Stimulated activated memory B cell treated with anti-CD40 and anti-IgM and Interleukin-4, amounts not matched to agents 10 μg/mL and 1 μg/mL and 100 μg/mL, for 72 hours (primary cell): ENCODE results near the gene ADD1.

Source experiments
- ATAC-seq: fragments of 150-1000 bp; cut with Tn5 transposase; 2 replicates; pipeline ENCODE4 v1.10.0; 2021
- H3K27ac Mint-ChIP-seq: one replicate; pipeline ENCODE4 v1.8.0; 2022; ENCODE audit warnings: mild to moderate bottlenecking, mixed read lengths
- H3K27me3 Mint-ChIP-seq: one replicate; pipeline ENCODE4 v1.8.0; 2022; ENCODE audit warnings: mixed read lengths
- H3K36me3 Mint-ChIP-seq: one replicate; pipeline ENCODE4 v1.8.0; 2022; ENCODE audit warnings: mixed read lengths
- H3K4me1 Mint-ChIP-seq: one replicate; pipeline ENCODE4 v1.8.0; 2022; ENCODE audit warnings: mixed read lengths
- H3K4me3 Mint-ChIP-seq: one replicate; pipeline ENCODE4 v1.8.0; 2022; ENCODE audit warnings: mild to moderate bottlenecking, moderate library complexity, mixed read lengths
- H3K9me3 Mint-ChIP-seq: one replicate; pipeline ENCODE4 v1.8.0; 2022; ENCODE audit warnings: mixed read lengths

ADD1 gene

DNA sequence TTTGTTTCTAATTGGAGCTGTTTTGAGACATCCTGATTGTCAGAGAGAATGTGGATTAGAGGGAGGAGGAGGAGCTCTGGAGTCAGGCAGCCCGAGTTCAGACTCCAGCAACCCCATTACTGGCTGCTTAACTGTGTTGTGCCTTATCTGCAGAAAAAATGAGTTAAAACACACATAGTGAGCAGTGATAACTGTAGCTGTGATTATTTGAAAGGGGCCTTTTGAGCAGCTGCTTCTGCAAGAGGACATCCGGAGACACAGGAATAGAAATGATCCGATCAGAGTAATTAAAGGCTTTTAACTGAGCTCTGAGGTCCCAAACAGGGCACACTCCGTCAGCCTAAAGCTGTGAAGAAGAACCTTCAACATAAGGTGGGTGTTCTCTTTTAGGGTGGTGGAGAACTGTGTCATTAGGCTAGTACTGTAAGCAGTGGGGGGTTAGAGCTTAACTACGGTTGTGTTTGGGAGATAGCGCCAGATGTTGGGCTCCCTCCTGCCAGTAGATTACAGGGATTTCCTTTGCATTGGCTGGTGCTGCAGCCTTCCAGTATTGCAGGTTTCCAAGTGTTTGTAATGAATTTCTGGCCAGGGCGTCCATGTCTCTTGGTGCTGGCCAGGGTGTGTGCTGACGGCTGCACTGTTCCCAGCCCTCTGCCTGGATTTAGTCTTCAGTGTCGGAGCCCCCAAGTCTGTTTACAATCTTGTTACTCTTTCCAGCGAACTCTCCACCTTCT lies 24.3 kb downstream of the ADD1 start:
- Mint-ChIP-seq H3K27me3 (no peaks in the 10 kb centered on the region), H3K27ac (peak overlapping the region; percentile 17), H3K4me1 (peaks cover 74% of the 10 kb centered on the region), H3K9me3 (no peaks in the 10 kb centered on the region), H3K36me3 (no peaks in the 10 kb centered on the region), H3K4me3 (no peak overlapping the region)
- no peak for ATAC-seq

DNA sequence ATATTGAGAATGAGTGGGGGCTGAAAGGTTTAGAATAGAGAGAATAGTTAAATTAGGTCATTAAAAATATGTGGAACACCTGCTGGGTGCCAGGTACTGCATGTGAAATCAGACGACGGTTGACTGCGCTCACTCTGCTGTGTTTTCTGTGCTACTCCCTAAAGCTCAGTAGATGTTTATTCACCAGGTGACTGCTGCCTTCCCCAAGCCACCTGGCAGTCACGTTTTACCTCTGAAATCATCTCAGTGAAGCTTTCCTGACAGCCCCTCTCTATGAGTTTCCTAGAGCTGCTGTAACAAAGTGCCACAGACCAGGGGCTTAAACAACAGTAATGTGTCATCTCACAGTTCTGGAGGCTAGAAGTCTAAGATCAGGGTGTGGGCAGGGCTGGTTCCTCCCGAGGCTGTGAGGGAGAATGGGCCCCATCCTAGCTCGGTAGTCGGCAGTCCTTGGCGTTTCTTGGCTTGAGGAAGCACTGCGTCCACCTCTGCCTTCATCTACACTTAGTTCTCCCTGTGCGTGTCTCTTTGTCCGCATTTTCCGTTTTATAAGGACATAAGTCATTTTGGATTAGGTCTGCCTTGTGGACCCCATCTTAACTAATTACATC lies 25.3 kb downstream of the ADD1 start:
- no peak for ATAC-seq
- Mint-ChIP-seq H3K9me3 (no peaks in the 10 kb centered on the region), H3K36me3 (no peaks in the 10 kb centered on the region), H3K27ac (no peak overlapping the region), H3K4me1 (peaks cover 69% of the 10 kb centered on the region), H3K27me3 (no peaks in the 10 kb centered on the region), H3K4me3 (no peak overlapping the region)

DNA sequence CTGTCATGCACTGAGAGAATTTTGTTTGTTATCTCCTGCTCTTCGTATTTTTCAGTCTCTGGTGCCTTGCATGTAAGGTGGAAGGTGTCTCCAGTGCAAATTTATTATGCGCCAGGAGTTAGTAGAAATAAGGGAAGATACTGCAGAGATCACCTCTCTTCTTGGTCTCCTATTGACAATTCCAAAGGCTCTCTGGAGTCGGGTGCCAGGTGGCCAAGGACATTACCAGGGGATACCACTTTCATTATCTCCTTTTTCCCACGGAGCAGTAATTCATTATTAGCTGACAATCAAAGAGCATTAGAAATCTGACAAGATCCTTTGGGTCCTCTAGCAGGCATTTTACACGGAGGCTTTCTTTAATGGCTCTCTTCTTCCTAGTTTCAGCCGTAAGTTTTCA lies 26.0 kb downstream of the ADD1 start:
- no peak overlapping the region for H3K4me3 Mint-ChIP-seq
- no peaks in the 10 kb centered on the region for H3K27me3 Mint-ChIP-seq
- no peaks in the 10 kb centered on the region for H3K9me3 Mint-ChIP-seq
- ATAC-seq, result no peak
- H3K27ac Mint-ChIP-seq, result no peak overlapping the region
- peaks cover 69% of the 10 kb centered on the region for H3K4me1 Mint-ChIP-seq
- H3K36me3 Mint-ChIP-seq, result no peaks in the 10 kb centered on the region

DNA sequence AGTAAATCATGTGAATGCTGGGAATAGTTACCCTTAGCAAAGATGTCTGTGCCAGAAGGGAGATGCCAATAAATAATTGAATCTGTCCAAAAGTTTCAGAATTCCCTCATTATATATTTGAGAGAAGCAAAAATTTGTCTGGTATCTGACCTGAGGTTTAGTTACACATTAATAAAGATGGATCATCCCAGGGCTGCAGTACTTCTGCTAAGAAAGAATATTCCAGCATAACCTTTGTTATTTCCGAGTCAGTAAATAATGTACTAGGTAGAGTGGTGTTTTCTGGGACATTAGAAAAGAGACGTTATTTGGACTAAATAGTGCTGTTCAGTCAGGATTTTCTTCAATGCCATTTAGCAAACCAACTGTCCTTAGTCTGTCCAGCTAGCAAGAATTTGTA lies 26.4 kb downstream of the ADD1 start:
- H3K27me3 Mint-ChIP-seq, result no peaks in the 10 kb centered on the region
- no peak overlapping the region for H3K4me3 Mint-ChIP-seq
- H3K36me3 Mint-ChIP-seq, result no peaks in the 10 kb centered on the region
- no peak for ATAC-seq
- H3K4me1 Mint-ChIP-seq, result peaks cover 65% of the 10 kb centered on the region
- H3K9me3 Mint-ChIP-seq, result no peaks in the 10 kb centered on the region
- no peak overlapping the region for H3K27ac Mint-ChIP-seq

DNA sequence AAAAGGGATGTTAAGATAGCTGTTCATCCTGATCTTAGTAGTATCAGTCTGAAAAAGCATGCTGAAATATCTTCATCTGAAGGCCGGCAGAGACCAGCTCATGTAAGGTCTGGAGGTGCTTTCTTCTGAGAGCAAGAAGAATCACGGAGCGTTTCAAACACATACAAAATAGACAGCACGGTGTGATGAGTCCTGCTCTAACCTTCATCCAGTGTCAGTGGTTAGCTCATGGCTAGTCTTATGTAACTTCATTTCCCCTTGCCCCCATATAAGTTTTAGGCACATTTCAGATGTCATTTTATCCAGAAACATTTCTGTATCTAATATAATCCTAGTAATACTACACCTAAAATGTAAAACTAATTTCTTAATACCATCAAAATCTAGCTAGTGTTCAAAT lies 27.8 kb downstream of the ADD1 start:
- no peaks in the 10 kb centered on the region for H3K27me3 Mint-ChIP-seq
- H3K4me1 Mint-ChIP-seq, result peaks cover 57% of the 10 kb centered on the region
- ATAC-seq, result no peak
- H3K4me3 Mint-ChIP-seq, result no peak overlapping the region
- H3K9me3 Mint-ChIP-seq, result no peaks in the 10 kb centered on the region
- H3K27ac Mint-ChIP-seq, result no peak overlapping the region
- H3K36me3 Mint-ChIP-seq, result no peaks in the 10 kb centered on the region

DNA sequence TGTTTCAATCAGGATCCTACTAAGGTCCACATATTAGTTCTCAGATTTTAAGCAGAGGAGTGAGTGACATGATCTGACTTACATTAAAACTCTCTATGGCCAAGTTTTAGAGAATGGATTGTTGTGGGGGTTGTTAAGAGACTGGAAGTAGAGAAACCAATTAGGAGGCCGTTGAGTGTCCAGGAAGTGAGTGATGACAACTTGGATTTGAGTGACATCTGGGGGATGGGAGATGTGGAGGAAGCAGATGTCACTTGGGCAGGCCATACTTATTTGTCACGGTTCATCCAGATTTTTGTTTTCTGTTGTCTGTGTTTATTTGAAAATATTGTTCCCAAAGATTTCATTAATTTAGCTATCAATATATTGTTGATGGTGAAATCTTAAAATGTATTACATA lies 28.3 kb downstream of the ADD1 start:
- no peak for ATAC-seq
- Mint-ChIP-seq H3K27me3 (no peaks in the 10 kb centered on the region), H3K4me1 (peaks cover 52% of the 10 kb centered on the region), H3K36me3 (peaks cover under 1% of the 10 kb centered on the region), H3K4me3 (no peak overlapping the region), H3K9me3 (no peaks in the 10 kb centered on the region), H3K27ac (no peak overlapping the region)

DNA sequence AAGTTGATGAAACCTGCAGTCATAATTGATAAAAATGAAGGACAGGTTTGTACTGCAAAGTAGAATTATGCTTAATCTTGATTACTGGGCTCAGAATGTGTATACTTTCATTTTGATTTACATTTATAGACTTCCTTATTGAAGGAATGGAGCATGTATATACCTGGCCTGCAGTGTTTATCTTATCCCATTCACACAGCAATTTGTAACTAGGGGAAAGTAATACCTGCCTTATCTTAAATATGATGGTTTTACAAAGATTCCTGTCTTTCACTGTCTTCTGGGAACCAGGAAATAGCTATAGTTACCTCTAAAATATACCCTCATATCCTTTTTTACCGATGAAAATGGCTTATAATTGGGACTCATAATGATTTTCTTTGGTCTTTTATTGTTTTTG lies 29.7 kb downstream of the ADD1 start:
- ATAC-seq, result no peak
- Mint-ChIP-seq H3K36me3 (peaks cover 14% of the 10 kb centered on the region), H3K9me3 (no peaks in the 10 kb centered on the region), H3K4me3 (no peak overlapping the region), H3K4me1 (peaks cover 52% of the 10 kb centered on the region), H3K27me3 (no peaks in the 10 kb centered on the region), H3K27ac (no peak overlapping the region)

DNA sequence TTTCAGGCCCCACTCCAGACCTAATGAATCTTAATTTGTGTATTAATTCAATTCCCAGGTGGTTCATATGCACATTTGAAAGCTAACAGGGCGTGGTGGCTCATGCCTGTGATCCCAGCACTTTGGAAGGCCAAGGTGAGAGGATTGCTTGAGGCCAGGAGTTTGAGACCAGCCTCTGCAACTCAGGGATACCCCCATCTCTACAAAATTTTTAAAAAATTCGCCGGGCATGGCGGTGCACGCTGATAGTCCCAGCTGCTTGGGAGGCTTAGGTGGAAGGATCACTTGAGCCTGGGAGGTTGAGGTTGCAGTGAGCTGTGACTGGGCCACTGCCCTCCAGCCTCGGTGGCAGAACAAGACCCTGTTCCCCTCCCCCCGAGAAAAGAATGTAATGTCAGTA lies 31.2 kb downstream of the ADD1 start:
- H3K9me3 Mint-ChIP-seq, result no peaks in the 10 kb centered on the region
- no peak overlapping the region for H3K27ac Mint-ChIP-seq
- H3K27me3 Mint-ChIP-seq, result no peaks in the 10 kb centered on the region
- ATAC-seq, result no peak
- H3K4me1 Mint-ChIP-seq, result peaks cover 43% of the 10 kb centered on the region
- no peak overlapping the region for H3K4me3 Mint-ChIP-seq
- H3K36me3 Mint-ChIP-seq, result peaks cover 27% of the 10 kb centered on the region

DNA sequence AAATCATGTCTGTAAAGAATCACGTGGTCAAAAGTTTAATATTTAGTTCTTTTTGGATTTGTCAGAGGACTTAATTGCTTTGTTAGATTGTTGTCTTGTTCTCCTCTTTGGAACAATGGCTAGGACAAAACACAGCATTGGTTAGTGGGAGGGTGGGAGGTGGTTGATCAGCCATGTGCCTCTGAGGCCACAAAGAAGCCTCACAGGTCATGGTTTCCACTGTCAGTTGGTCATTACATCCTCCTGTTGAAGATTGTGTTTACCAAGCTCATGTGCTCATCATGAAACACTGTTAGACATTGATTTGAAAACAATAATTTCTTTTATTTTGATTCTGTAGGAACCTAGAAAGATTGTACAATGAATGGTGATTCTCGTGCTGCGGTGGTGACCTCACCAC lies 31.9 kb downstream of the ADD1 start:
- Mint-ChIP-seq H3K4me3 (no peak overlapping the region), H3K4me1 (peaks cover 38% of the 10 kb centered on the region), H3K36me3 (peaks cover 31% of the 10 kb centered on the region), H3K27ac (no peak overlapping the region), H3K9me3 (no peaks in the 10 kb centered on the region), H3K27me3 (no peaks in the 10 kb centered on the region)
- ATAC-seq, result no peak

DNA sequence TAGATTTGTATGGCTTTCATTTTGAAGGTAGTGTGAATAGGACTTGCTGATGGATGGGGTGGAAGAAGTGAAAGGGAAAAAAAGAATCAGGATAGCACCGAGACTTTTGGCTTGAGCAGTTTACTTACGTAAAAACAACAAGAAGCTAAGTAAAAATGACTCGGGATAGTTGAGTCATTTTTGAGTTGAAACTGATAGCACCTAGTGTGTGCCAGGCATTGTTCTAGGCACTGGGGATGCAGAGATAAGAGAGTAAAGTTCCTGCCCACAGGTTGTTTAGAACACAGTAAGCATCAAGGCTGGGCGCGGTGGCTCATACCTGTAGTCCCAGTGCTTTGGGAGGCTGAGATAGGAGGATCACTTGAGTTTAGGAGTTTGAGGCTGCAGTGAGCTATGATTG lies 34.7 kb downstream of the ADD1 start:
- Mint-ChIP-seq H3K27me3 (no peaks in the 10 kb centered on the region), H3K4me3 (no peak overlapping the region), H3K36me3 (peaks cover 40% of the 10 kb centered on the region), H3K27ac (peak overlapping the region; percentile 5), H3K4me1 (peaks cover 26% of the 10 kb centered on the region), H3K9me3 (no peaks in the 10 kb centered on the region)
- no peak for ATAC-seq

DNA sequence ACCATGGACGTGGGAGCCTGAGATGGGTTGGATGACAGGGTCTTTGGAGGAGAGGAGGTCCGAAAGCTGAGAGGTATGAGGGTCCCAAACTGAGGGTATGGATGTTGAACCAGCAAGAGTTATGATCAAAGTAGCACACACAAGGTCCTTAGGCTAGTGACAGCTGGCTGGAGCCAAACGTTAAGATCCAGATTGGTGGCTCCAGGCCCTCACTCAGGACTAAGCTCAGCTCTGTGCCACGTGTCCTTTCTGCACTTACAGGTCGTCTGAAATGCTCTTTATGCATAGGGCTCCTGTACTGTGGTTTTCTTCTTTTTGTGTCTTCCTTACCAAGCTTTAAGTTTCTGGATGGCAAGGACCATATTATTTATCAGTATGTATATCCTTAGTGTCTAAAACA lies 35.4 kb downstream of the ADD1 start:
- no peaks in the 10 kb centered on the region for H3K27me3 Mint-ChIP-seq
- peaks cover 23% of the 10 kb centered on the region for H3K4me1 Mint-ChIP-seq
- H3K9me3 Mint-ChIP-seq, result no peaks in the 10 kb centered on the region
- no peak for ATAC-seq
- H3K27ac Mint-ChIP-seq, result peak overlapping the region; percentile 17
- peaks cover 44% of the 10 kb centered on the region for H3K36me3 Mint-ChIP-seq
- H3K4me3 Mint-ChIP-seq, result no peak overlapping the region

DNA sequence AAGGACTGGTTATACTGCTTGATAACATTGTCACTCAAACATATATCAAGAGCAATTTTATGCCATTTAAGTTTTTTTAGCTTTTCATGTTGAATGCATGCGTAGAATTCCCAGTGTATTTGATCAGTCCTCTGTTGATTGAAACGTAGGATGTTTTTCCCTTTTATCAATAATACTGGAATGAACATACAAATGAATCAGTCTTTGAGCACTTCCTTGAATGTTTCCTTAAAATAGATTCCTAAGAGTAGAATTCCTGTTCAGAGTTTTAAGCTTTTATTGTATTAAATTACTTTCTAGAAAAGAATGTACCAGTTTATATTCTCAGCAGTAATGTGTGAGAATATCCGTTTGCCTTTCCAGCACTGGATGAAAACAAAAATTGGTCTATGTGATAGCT lies 37.8 kb downstream of the ADD1 start:
- Mint-ChIP-seq H3K9me3 (no peaks in the 10 kb centered on the region), H3K4me3 (no peak overlapping the region), H3K4me1 (peaks cover 25% of the 10 kb centered on the region), H3K27ac (no peak overlapping the region), H3K27me3 (no peaks in the 10 kb centered on the region), H3K36me3 (peaks cover 62% of the 10 kb centered on the region)
- ATAC-seq, result no peak

DNA sequence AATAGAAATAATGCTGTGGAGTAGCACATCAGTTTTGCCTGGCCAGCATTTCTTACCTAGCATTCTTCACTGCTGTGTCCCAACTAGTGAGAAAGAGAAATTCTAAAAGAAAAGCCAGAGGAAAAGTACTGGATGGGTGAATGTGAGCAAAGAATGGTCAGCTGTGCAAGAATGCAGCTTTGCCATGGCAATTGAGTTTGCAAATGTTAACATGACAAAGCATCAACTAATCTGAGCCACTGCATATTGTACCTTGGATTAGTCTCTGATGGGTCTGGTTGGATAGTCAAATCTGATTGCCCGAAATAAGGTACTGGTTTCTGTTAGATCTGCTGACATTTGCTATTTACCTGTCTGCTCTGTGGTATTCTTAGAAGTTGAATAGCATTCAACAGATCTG lies 38.7 kb downstream of the ADD1 start:
- H3K9me3 Mint-ChIP-seq, result no peaks in the 10 kb centered on the region
- peaks cover 67% of the 10 kb centered on the region for H3K36me3 Mint-ChIP-seq
- no peak overlapping the region for H3K4me3 Mint-ChIP-seq
- H3K27me3 Mint-ChIP-seq, result no peaks in the 10 kb centered on the region
- no peak overlapping the region for H3K27ac Mint-ChIP-seq
- ATAC-seq, result no peak
- H3K4me1 Mint-ChIP-seq, result peaks cover 22% of the 10 kb centered on the region

DNA sequence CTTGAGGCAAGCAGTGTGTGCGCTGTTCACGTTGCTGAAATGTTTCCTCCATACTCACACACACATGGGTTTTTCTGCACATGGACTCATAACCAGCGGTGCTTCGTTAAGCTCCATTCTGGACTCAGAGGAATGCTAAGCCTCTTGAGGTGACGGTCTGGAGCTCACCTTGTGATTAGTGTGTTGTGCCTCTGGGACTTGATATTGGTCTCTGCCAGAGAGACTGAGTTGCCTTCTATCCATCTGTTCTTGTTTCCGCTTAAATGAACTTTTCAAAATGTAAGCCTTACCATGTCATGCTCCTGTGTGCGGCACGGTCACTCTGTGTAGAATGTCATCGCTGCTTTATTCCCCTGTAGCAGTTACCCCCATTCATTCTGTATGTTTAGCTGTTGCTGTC lies 42.5 kb downstream of the ADD1 start:
- Mint-ChIP-seq H3K4me3 (no peak overlapping the region), H3K36me3 (peaks cover 52% of the 10 kb centered on the region), H3K9me3 (no peaks in the 10 kb centered on the region), H3K4me1 (peaks cover 6% of the 10 kb centered on the region), H3K27me3 (no peaks in the 10 kb centered on the region), H3K27ac (no peak overlapping the region)
- ATAC-seq, result no peak

DNA sequence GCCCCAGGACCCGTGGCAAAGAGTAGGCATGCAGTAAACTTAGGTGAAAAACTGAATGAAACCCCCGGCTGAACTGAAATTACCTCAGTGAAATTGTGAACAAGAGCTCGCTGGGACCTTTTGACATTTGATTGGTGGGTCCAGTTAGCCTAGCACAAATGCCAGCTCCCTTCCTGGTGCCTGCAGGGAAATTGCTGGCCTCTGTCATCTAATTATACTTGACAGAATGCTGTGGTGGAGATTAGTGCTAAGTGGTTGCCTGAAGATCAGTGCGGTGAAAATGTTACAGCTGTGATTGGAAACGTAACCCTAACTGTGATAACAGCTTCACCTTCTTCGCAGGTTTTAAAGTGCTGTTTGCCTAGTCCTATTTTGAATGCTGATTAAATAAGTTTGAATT lies 43.0 kb downstream of the ADD1 start:
- peaks cover 52% of the 10 kb centered on the region for H3K36me3 Mint-ChIP-seq
- no peaks in the 10 kb centered on the region for H3K9me3 Mint-ChIP-seq
- H3K27ac Mint-ChIP-seq, result no peak overlapping the region
- H3K4me1 Mint-ChIP-seq, result peaks cover 10% of the 10 kb centered on the region
- H3K27me3 Mint-ChIP-seq, result no peaks in the 10 kb centered on the region
- no peak overlapping the region for H3K4me3 Mint-ChIP-seq
- ATAC-seq, result no peak

DNA sequence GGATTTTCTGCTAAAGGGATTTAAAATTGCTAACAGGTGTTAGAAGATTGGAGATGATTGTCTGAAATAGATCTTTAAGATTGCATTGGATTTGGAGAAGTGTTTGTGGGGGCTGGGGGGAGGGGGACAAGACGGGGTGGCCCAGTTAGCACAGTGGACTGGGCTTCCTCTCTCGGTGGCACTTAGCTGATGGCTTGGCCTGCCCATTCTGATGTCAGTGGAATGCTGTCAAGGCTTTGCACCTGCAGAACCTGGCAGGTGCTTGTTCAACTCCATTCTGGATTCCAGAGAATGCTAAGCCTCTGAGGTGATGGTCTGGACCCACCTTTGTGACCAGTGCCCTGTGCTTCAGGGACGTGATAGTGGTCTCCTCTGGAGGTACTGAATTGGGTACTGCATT lies 43.7 kb downstream of the ADD1 start:
- peaks cover 56% of the 10 kb centered on the region for H3K36me3 Mint-ChIP-seq
- no peaks in the 10 kb centered on the region for H3K27me3 Mint-ChIP-seq
- no peak for ATAC-seq
- no peaks in the 10 kb centered on the region for H3K9me3 Mint-ChIP-seq
- H3K4me3 Mint-ChIP-seq, result no peak overlapping the region
- no peak overlapping the region for H3K27ac Mint-ChIP-seq
- H3K4me1 Mint-ChIP-seq, result peaks cover 12% of the 10 kb centered on the region
